PC-9 (cell line): ENCODE data around the gene HLX.

Experiments
- EZH2 ChIP-seq: fragments of 200-600 bp; sonication (generic); IDR thresholded peaks from 2 replicates; pipeline ENCODE4 v1.8.0; 2017; ENCODE audit warnings: antibody characterized with exemption, low read depth
- TF ChIP-seq, protein P1 (sequence below): fragments of 200-600 bp; sonication (generic); conservative IDR thresholded peaks from 2 replicates; pipeline ENCODE4 v1.6.1; 2017; ENCODE audit warnings: mixed run types, antibody characterized with exemption, mild to moderate bottlenecking, moderate library complexity

DNA sequence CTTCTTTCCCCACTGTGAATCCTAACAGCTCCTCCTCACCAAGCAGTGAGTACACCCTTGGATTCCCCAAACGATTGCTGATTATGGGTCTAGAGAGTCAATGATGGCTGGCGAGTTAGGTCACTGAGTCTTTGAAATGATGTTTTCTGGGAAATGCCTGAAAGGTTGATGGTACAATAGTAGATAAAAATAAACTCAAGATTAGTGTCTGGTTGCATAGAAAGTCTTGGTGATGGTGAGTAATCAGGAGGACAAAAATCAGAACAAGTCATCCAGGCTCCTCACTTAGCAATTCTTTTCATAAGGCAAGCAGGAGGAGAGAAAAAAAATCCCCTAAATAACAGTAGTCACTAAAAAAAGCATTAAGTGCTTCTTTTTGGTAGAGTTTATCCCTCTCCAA lies 22.6 kb downstream of the HLX start:
- TF ChIP-seq, protein P1, sequence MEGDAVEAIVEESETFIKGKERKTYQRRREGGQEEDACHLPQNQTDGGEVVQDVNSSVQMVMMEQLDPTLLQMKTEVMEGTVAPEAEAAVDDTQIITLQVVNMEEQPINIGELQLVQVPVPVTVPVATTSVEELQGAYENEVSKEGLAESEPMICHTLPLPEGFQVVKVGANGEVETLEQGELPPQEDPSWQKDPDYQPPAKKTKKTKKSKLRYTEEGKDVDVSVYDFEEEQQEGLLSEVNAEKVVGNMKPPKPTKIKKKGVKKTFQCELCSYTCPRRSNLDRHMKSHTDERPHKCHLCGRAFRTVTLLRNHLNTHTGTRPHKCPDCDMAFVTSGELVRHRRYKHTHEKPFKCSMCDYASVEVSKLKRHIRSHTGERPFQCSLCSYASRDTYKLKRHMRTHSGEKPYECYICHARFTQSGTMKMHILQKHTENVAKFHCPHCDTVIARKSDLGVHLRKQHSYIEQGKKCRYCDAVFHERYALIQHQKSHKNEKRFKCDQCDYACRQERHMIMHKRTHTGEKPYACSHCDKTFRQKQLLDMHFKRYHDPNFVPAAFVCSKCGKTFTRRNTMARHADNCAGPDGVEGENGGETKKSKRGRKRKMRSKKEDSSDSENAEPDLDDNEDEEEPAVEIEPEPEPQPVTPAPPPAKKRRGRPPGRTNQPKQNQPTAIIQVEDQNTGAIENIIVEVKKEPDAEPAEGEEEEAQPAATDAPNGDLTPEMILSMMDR: no peak
- TF ChIP-seq EZH2: no peak
